Esophagus (tissue), 2 donors: Measurements from ENCODE around the gene MAPK8IP1. TPM values are rescaled to one million over a fixed set of nuclear protein-coding genes. Genes with fewer than 3 reads are reported as not detected.

Source experiments
- H3K27ac ChIP-seq, 2 donors: one replicate each; pipeline ENCODE4 v1.5.1; 2013; ENCODE audit warnings: low read depth in 2 of 2, mild to moderate bottlenecking in 2 of 2, inconsistent platforms in 1 of 2, low read length in 1 of 2, moderate library complexity in 1 of 2
- H3K27me3 ChIP-seq, 2 donors: one replicate each; pipeline ENCODE4 v1.6.1; 2013; ENCODE audit warnings: low read length in 2 of 2, control low read depth in 1 of 2, mild to moderate bottlenecking in 1 of 2; ENCODE audit not compliant: insufficient read depth in 2 of 2, control insufficient read depth in 1 of 2
- H3K36me3 ChIP-seq, 2 donors: one replicate each; pipeline ENCODE4 v1.6.1; 2013; ENCODE audit warnings: low read length in 1 of 2; ENCODE audit not compliant: control insufficient read depth in 2 of 2, insufficient read depth in 2 of 2
- H3K4me1 ChIP-seq, 2 donors: one replicate each; pipeline ENCODE4 v1.6.1; 2013; ENCODE audit warnings: low read length in 1 of 2; ENCODE audit not compliant: control insufficient read depth in 2 of 2, insufficient read depth in 2 of 2
- H3K4me3 ChIP-seq, 2 donors: one replicate each; pipeline ENCODE4 v1.5.1; 2013; ENCODE audit warnings: low read length in 2 of 2, mild to moderate bottlenecking in 2 of 2, low read depth in 1 of 2, moderate library complexity in 1 of 2
- H3K9me3 ChIP-seq, 2 donors: one replicate each; pipeline ENCODE4 v1.6.1; 2013; ENCODE audit warnings: mild to moderate bottlenecking in 2 of 2, low read depth in 1 of 2, low read length in 1 of 2, moderate library complexity in 1 of 2; ENCODE audit not compliant: control insufficient read depth in 2 of 2, insufficient read depth in 1 of 2
- WGBS, 2 donors: extraction: QIAGEN DNeasy Blood & Tissue Kit; methylation state at CpG; one replicate each; pipeline ENCODE4 v1.1.7; 2013; 5-methylcytosine and 5-hydroxymethylcytosine counted together
- polyA plus RNA-seq, 2 donors: library from polyadenylated mRNA; stranded (reverse); fragments of 200-250 nt; gene quantifications; one replicate each; pipeline ENCODE4 v1.2.3, GENCODE V29; 2013
- donor health status: healthy with polysubstance abuse.
- donor health status: Bipolar disorder and iron deficiency.

Gene MAPK8IP1
- polyA plus RNA-seq, 2 donors: 0.77 to 1.3 TPM

DNA sequence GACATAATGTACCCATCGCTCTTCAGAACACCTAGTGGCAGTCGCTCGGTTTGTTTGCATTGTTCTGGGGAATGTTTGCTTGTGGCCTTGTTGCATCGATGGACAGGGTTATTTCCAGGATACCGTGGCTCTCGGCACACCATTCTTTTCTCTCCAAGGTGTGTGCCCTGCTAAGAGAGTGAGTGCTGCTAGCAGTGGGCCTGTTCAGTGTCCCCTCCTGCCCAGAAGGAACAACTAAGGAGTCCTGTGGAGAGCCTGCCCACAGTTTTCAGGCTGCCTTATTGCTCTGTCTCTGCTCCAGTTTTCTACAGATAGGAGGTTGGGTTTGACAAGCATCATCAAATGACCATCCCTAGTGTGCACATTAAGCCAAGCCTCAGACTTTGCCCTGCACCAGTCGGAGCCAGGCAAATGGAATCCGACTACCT, 36.8 kb upstream of the MAPK8IP1 start:
- Histone ChIP-seq H3K4me1 (peaks cover 2 to 4% of the 10 kb centered on the region in 2 donors), H3K36me3 (peaks cover 0 to 2% of the 10 kb centered on the region in 2 donors), H3K27me3 (no peaks in the 10 kb centered on the region), H3K4me3 (peak overlapping the region in 1 of 2 donors; percentile 75), H3K9me3 (no peaks in the 10 kb centered on the region), H3K27ac (peak overlapping the region in 1 of 2 donors; percentile 58)
- WGBS, 2 donors: 50 to 55% methylated on average over 8 of the region's 8 CpGs

DNA sequence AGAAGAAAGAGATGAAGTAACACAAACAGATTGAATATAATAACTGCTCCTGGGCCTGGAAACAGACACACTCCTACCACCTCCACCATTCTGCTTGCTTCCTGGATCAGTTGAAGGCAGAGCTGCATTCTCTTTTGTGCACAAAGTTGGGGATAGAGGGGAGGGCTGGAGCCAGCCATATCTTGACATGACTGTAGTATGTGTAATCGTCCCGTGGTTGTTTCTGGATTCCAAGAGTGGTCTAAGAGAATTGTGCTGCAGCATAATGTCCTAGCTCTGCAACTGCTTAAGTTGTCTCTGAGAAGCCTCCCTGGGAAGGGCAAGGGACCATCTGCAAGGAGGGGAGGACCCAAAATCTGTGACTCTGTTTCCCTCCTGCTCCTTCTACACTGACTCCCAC, 35.0 kb upstream of the MAPK8IP1 start:
- no peak overlapping the region for H3K27ac ChIP-seq
- H3K4me3 ChIP-seq: no peak overlapping the region
- H3K36me3 ChIP-seq: peaks cover 0 to 2% of the 10 kb centered on the region in 2 donors
- 70 to 73% methylated on average over 2 of the region's 2 CpGs for WGBS, 2 donors
- no peaks in the 10 kb centered on the region for H3K9me3 ChIP-seq
- no peaks in the 10 kb centered on the region for H3K27me3 ChIP-seq
- H3K4me1 ChIP-seq: peaks cover 2 to 7% of the 10 kb centered on the region in 2 donors

DNA sequence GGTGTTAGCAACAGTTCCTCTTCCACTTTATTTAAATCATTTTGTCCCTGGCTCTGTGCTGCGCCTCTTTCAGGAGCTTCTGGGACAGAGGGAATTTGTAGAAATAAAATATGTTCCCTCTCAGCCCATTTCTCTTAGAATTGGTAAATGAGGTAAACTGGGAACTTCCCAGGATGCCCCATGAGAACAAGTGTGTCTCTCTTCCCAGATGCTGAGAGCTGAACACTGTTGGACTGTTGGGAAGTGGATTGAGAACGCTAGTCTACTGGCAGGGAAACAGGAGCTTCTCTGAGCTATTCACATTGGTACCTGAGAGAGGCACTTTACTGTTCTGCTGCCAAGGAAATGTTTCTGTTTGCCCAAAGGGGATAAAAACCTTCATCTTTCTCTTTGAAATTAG, 34.2 kb upstream of the MAPK8IP1 start:
- H3K4me1 ChIP-seq: peaks cover 2 to 7% of the 10 kb centered on the region in 2 donors
- no peak overlapping the region for H3K27ac ChIP-seq
- H3K9me3 ChIP-seq: no peaks in the 10 kb centered on the region
- 71 to 74% methylated on average over 2 of the region's 2 CpGs for WGBS, 2 donors
- no peak overlapping the region for H3K4me3 ChIP-seq
- peaks cover 0 to 2% of the 10 kb centered on the region in 2 donors for H3K36me3 ChIP-seq
- H3K27me3 ChIP-seq: no peaks in the 10 kb centered on the region

DNA sequence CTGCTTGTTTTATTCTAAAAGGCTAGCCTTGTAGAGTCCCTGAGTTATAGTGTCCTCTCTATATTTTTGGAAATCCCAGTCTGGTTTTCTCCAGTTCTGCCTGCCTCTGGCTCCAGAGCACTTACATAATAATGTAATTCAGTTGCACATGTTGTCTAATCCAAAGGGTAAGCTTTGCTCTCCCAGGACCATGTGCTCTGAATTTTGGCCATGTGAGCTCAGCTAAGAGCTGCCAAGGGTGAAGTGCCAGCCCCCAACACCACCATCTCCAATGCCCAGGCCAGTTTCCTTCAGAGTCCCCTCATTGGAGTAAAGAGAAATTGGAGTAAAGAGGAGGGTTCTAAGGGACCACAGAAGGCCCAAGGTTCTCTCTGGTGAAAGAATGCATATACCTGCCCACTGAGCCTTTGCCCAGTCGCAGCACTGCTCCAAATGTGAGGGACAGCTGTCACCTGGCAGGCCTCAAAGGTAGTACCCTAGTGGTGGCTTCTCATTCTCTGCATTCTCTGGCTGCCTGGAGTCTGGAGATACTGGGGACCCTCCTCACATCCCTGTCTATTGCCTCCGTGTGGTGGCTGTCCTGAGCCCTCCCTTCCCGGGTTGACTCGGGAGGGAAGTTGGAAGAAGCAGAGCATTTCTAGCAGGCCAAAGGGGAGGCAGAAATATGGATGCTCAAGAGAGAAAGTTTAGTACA, 33.3 kb upstream of the MAPK8IP1 start:
- H3K27ac ChIP-seq: peak overlapping the region in 1 of 2 donors; percentile 40
- peaks cover 2 to 7% of the 10 kb centered on the region in 2 donors for H3K4me1 ChIP-seq
- H3K9me3 ChIP-seq: no peaks in the 10 kb centered on the region
- H3K27me3 ChIP-seq: no peaks in the 10 kb centered on the region
- WGBS, 2 donors: 70 to 72% methylated on average over 4 of the region's 4 CpGs
- H3K4me3 ChIP-seq: no peak overlapping the region
- H3K36me3 ChIP-seq: peaks cover 0 to 5% of the 10 kb centered on the region in 2 donors

DNA sequence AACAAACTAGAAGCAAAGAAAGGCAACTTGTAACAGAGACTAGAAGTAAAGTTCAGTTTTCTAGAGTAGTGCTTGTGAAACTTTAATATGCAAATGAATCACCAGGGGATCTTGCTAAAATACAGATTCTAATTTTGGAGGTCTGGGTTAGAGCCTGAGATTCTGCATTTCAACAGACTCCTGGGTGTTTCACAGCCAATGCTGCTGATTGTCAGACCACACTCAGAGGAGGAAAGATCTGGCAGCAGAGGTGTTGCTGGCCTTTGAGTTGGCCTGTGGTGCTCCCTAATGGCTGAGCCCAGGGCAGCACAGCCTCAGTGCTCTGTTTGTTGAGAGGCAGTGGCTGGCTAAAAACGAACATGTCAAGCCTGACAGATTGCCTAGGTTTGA, 32.7 kb upstream of the MAPK8IP1 start:
- Histone ChIP-seq H3K27me3 (no peaks in the 10 kb centered on the region), H3K27ac (peak overlapping the region; percentile 5 to 68)
- WGBS, 2 donors: 27 to 54% methylated on average over 1 of the region's 1 CpG

DNA sequence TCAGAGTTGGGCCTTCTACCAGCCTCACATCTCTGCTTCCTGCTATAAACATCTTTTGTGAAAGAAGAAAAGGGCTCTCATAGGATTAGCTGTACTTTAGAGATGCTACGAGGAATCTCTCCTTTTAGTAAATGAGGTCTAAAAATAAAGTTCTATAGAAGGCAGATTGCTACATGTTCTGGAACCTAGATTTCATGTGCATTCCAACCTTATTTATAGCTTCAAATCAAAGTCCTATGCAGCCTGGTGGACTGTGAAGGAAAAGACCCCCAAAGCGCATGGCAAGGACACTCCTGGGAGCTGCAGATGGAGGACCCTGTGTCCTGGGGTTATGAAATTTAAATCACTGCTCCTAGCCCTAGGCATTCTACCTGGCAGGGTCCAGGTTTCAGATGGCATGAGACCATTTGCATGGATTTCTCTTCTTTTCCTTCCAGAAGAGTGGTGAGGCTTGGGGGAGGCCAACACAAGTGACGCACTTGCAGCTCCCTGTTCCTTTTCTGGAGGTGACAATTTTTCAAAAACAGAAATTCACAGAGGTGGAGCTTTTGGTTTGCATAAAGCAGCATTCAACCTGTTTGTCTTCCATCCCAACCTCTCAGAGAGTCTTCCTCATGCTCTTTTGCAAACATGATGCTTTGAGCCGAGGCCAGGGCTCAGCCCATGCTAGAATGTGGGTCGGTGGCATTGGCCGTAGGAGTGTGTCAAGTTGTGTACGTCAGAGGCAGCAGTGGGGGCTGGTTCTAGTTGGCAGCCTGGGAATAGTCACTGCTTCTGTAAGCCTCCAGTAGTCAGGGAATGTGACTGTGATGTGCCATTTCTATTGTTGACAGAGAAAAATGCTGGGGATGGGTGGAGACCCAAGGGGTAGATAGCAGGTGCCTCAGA, 31.9 kb upstream of the MAPK8IP1 start:
- H3K9me3 ChIP-seq: no peaks in the 10 kb centered on the region
- H3K36me3 ChIP-seq: peaks cover 0 to 5% of the 10 kb centered on the region in 2 donors
- peak overlapping the region in 1 of 2 donors; percentile 59 for H3K27ac ChIP-seq
- 80 to 82% methylated on average over 7 of the region's 7 CpGs for WGBS, 2 donors
- H3K27me3 ChIP-seq: no peaks in the 10 kb centered on the region
- H3K4me3 ChIP-seq: no peak overlapping the region
- peaks cover 5 to 9% of the 10 kb centered on the region in 2 donors for H3K4me1 ChIP-seq

More for the DNA sequence above, 32.7 kb upstream of the MAPK8IP1 start:
- Histone ChIP-seq H3K9me3 (no peaks in the 10 kb centered on the region), H3K36me3 (peaks cover 0 to 5% of the 10 kb centered on the region in 2 donors), H3K4me3 (no peak overlapping the region), H3K4me1 (peaks cover 2 to 7% of the 10 kb centered on the region in 2 donors)

DNA sequence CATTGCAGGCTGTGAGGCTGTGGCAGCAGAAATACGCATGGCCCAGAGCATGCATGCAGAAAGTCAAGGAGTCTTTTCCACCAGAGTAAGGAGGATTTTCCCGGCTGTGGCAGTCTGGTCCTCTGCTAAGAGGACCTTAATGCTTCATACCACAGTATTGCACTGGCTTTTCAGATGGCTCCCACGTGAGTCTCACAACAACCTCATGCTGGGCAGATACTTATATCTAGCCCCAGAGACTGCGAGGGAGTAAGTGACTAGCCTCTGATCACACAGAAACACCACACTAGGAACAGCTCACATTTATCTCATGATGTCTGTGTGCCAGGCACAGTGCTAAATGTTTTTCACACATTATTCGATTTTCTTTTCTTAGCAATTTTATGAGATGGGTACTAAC, 30.1 kb upstream of the MAPK8IP1 start:
- Histone ChIP-seq H3K4me3 (no peak overlapping the region), H3K27ac (peak overlapping the region in 1 of 2 donors; percentile 69), H3K27me3 (no peaks in the 10 kb centered on the region), H3K36me3 (peaks cover 0 to 5% of the 10 kb centered on the region in 2 donors), H3K9me3 (no peaks in the 10 kb centered on the region), H3K4me1 (peaks cover 9 to 12% of the 10 kb centered on the region in 2 donors)
- 70 to 71% methylated on average over 5 of the region's 5 CpGs for WGBS, 2 donors

DNA sequence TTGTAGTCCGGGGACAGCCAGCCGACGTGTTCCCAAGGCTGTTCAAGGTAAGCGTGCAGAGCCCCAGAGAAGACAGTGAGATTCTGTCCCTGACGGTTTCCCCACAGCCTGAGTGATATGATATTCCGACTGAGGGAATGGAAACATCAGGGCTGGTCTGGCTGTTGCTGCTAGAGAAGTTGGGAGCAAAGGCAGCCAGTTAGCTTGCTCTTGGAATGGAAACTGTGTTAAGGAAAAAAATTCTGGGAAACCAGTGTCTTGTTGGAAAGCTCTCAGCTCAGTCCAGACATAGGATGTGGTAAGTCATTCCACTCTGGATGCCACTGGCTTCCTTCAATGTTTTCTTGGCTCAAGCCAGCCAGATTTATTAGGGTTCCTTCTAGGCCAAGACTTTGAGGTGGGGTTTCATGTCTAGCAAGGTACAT, 29.4 kb upstream of the MAPK8IP1 start:
- WGBS, 2 donors: 75 to 80% methylated on average over 6 of the region's 6 CpGs
- peak overlapping the region in 1 of 2 donors; percentile 69 for H3K27ac ChIP-seq
- H3K4me3 ChIP-seq: no peak overlapping the region
- H3K36me3 ChIP-seq: peaks cover 3 to 9% of the 10 kb centered on the region in 2 donors
- H3K4me1 ChIP-seq: peaks cover 9 to 12% of the 10 kb centered on the region in 2 donors
- H3K9me3 ChIP-seq: no peaks in the 10 kb centered on the region
- H3K27me3 ChIP-seq: no peaks in the 10 kb centered on the region

DNA sequence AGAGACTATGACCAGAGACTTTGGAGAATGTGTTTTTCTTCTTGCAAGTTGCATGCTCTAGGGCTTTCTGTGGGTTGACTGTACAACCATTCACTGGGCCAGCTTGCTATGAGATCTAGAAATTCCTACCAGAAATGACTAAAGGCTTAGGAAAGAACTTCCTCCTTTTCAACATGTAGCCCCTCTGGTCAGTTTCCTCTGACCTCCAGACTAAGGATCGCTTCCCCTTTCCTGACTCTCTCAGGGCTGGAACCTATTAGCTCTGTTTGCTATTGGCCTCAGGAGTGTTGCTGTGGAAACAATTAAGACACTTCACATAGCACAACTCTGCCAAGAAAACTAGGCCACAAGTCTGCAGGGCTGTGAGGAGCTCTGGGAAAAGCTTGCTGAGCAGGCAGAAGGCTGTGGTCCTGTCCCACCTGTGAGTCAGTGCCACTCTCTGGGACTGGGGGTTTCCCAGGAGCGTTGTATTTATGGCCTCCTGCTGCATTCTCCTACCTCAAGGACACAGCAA, 27.4 kb upstream of the MAPK8IP1 start:
- 19 to 29% methylated on average over 2 of the region's 2 CpGs for WGBS, 2 donors
- H3K9me3 ChIP-seq: no peaks in the 10 kb centered on the region
- no peaks in the 10 kb centered on the region for H3K27me3 ChIP-seq
- H3K36me3 ChIP-seq: peaks cover 14 to 21% of the 10 kb centered on the region in 2 donors
- H3K27ac ChIP-seq: peak overlapping the region; percentile 43 to 88
- H3K4me1 ChIP-seq: peaks cover 9% of the 10 kb centered on the region in 2 donors
- H3K4me3 ChIP-seq: no peak overlapping the region
